Measurements from ENCODE around the gene RAX2.
"Not testable (repeated sequence)": the region's sequence is repeated elsewhere in the genome, so short reads cannot be mapped to it uniquely, and the experiment has no call there.

The RAX2 gene

DNA sequence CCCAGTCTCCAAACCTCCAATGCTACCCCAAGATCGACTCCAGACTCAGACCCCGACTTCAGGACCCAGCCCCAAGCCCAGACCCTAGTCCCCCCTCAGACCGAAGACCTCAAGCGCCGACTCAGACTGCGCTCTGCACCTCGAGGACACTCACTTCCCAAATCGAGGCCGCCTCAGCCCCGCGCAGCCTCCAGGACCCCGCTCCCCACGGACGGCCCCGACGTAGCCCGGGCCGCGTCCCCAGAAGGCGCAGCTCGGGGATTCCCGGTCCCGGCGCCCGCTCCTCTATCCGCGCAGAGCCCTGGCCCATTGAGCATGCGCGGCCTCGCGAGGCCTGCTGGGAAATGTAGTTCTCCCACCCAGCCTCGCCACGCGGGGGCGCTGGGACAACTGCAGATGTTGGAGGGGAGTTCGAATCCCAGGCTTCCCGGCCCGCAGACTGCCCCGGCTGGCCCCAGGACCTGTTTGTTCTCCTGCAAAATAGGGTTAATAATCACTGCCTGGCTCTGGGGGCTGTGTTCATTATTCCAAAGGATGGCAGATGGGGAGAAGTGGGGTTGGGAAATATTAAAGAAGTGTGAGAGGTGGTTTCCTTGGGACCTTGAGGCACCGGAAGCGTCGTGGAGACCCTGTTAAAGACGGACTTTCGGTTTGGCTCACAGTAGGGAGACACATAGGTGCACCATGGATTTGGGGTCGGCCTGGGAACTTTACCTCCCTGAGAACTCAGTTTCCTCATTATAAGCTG is 10.5 kb downstream of the RAX2 start, which contains the start of gene APBA3:
Gene APBA3 (minus strand): TSS at position 311 of the 748 bp plus-strand sequence. CDS start 1,428 bp downstream, outside the sequence.
- TF ChIP-seq, protein P1, sequence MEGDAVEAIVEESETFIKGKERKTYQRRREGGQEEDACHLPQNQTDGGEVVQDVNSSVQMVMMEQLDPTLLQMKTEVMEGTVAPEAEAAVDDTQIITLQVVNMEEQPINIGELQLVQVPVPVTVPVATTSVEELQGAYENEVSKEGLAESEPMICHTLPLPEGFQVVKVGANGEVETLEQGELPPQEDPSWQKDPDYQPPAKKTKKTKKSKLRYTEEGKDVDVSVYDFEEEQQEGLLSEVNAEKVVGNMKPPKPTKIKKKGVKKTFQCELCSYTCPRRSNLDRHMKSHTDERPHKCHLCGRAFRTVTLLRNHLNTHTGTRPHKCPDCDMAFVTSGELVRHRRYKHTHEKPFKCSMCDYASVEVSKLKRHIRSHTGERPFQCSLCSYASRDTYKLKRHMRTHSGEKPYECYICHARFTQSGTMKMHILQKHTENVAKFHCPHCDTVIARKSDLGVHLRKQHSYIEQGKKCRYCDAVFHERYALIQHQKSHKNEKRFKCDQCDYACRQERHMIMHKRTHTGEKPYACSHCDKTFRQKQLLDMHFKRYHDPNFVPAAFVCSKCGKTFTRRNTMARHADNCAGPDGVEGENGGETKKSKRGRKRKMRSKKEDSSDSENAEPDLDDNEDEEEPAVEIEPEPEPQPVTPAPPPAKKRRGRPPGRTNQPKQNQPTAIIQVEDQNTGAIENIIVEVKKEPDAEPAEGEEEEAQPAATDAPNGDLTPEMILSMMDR (IDR thresholded peaks at IDR 0.05; ENCODE audit: low read depth, low read length): peak; percentile 51
- H3K4me3 ChIP-seq (ENCODE audit: low read depth, low read length): peak within 1 kb of the TSS; percentile 98

DNA sequence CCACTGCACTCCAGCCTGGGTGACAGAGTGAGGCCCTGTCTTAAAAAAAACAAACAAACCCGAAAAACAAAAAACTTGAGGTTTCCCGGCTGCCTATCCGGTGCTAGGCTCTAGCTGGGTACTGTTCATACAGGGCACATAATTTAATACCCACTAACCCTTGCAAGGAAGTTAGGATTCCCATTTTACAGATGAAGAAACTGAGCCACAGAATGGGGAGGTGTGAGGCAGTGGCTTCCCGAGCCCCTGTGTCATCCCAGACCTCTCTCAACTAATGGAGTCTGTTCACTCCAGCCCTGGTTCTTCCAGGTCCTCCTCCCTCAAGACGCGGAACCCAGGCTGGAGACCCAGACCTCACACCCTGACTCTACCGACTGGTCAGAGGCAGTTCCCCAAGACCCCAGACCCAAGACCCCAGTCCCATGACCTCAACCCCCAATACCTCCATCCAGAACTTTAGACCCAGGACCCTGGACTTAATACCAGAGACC is 11.1 kb downstream of the RAX2 start:
- TF ChIP-seq, protein P1 (IDR thresholded peaks at IDR 0.05; ENCODE audit: low read depth, low read length): no peak
- H3K4me3 ChIP-seq (ENCODE audit: low read depth, low read length): peak overlapping the region; percentile 98

DNA sequence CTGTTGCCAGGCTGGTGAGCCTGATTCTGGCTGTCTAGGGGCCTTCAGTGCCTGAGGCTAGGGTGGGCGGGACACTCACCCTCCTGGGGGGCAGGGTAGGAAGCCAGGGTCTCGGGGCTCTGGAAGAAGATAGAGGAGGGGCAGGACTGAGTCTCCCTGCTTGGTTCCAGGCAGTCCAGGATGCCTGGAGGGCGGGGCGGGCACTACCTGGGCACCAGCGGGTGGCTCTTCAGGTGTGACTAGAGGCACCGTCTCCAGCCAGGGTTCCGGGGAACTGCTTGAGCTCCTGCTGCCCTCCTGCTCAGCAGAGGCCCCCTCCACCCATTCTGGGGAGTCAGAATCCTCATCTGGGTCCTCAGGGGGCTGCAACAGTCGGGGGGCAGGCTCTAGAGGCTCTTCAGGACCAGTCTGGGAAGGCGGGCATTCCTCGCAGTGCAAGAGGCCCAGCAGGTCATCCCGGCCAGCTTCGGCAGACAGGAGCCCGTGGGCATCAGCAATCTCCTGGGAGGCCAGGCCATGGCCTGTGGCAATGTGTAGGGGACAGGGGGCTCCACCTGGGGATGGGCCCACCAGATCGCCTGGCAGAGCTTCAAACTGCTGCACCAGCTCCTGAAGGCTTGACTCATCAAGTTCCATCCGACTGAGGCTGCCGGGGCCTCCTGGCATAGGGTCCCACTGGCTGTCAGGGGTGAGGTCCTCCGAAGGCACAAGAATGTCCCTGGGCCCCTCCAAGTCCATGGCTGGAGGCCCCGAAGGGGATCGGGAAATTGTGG is 12.4 kb downstream of the RAX2 start:
- H3K4me3 ChIP-seq (ENCODE audit: low read depth, low read length): no peak overlapping the region
- TF ChIP-seq, protein P1 (IDR thresholded peaks at IDR 0.05; ENCODE audit: low read depth, low read length): no peak

DNA sequence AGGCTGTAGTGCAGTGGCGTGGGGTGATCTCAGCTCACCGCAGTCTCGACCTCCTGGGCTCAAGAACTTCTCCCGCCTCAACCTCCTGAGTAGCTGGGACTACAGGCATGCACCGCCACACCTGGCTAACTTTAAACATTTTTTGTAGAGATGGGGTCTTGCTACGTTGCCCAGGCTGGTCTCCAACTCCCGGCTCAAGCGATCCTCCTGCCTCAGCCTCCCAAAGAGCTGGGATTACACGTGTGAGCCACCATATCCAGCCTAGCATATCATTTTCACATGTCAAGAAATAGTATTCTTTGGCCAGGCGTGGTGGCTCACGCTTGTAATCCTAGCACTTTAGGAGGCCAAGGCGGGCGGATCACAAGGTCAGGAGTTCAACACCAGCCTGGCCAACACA is 13.7 kb downstream of the RAX2 start:
- not testable (repeated sequence) for H3K4me3 ChIP-seq (ENCODE audit: low read depth, low read length)

DNA sequence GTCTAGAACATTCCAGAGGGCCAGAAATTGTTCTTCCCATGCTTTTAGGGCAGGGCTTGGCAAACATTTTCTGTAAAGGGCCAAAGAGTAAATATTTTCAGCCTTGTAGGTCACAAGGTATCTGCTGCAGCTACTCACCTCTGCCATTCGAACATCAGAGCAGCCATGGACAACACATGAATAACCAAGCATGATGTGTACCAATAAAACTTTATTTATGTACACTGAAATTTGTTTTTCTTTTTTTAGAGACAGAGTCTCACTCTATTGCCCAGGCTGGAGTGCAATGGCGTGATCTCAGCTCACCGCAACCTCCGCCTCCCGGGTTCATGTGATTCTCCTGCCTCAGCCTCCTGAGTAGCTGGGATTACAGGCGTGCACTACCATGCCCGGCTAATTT is 14.3 kb downstream of the RAX2 start:
- not testable (repeated sequence) for H3K4me3 ChIP-seq (ENCODE audit: low read depth, low read length)

DNA sequence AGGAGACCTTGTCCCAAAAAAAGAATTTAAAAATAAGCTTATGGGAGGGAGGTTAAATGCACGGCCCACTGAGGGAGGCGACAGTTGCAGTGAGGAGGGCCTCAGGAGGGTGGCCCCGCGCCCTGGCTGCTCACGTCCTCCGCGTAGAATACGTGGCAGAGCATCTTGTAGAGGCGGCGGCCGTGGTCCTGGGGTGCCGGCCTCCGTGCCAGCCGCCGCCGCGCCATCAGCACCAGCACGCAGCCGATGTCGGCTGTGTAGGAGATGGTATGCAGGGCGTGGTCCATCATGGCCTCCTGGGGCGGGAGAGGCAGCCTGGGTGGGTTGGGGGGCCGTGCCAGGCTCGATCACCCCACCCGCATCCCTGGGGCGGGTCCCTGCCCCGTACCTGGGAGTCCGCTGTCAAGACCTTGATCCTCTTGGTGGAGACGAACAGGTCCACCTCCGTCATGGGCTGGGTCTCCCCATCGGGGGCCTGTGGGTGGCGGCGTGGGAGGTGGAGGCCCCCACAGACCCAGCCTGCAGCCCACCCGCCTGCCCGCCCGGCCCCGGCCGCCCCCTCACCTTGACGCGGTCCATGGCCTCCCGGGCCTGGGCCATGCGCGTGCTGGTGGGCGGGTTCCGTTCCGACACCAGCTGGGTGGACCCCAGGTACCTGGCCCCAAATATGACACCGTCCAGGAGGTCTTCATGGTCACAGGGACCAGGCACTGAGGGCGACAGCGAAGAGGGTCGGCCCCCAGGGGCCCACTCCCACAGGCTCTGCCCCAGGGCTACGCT is 18.2 kb downstream of the RAX2 start:
- TF ChIP-seq, protein P1 (IDR thresholded peaks at IDR 0.05; ENCODE audit: low read depth, low read length): no peak
- H3K4me3 ChIP-seq (ENCODE audit: low read depth, low read length): no peak overlapping the region

DNA sequence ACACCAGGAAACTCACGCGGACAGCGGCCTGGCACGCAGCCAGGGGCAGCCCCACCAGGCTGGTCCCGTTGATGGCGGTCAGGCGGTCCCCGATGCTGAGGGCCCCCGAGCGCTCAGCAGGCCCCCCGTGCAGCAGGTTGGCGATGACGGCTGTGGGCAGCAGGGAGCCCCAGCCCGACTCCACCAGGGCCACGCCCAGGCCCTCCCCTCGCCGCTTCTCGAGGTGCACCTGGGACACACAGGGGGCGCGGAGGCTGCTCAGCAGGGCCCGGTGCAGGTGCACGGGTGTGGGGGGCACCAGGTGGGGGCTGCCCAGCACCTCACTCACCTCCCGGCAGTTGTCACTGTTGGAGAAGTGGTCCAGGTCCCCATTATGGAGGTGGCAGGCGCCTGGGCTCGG is 19.5 kb downstream of the RAX2 start:
- TF ChIP-seq, protein P1 (IDR thresholded peaks at IDR 0.05; ENCODE audit: low read depth, low read length): no peak
- H3K4me3 ChIP-seq (ENCODE audit: low read depth, low read length): no peak overlapping the region

DNA sequence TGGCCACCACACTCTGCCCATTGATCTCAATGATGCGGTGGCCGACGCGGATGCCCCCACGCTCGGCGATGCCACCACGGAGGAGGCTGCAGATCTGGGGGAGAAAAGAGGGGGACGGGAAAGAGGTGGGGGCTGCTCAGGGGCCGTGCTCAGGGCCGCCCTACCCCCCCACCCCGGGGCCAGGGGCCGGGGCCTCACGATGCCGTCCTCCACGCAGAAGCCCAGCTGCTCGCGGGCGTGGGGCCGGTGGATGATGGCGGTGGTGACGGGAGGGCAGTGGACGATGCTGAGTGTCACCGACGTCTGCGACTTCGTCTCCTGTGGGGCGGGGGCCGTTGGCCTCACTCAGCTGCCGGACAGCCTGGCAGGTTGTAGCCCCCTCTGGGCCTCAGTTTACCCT is 20.8 kb downstream of the RAX2 start:
- TF ChIP-seq, protein P1 (IDR thresholded peaks at IDR 0.05; ENCODE audit: low read depth, low read length): no peak
- H3K4me3 ChIP-seq (ENCODE audit: low read depth, low read length): no peak overlapping the region

Measured in WI38 (cell line).